Measurements from ENCODE around the gene CEPT1.

GRCh38 chr1:111151838-111152237 lies 11.8 kb downstream of the CEPT1 start:
- TF ChIP-seq POLR2A (IDR thresholded peaks at IDR 0.05; ENCODE audit: borderline replicate concordance, extremely low read depth, insufficient read depth, insufficient read length) = no peak
- TF ChIP-seq CTCF (IDR thresholded peaks at IDR 0.05 in 2 of 3, conservative IDR thresholded peaks at IDR 0.05 in 1 of 3; ENCODE audit: borderline replicate concordance in 1 of 3, insufficient read depth in 1 of 3, low read depth in 2 of 3, low read length in 2 of 3) = no peak
- no peak for TF ChIP-seq EZH2 (IDR thresholded peaks at IDR 0.05)
- TF ChIP-seq POLR2AphosphoS5 (IDR thresholded peaks at IDR 0.05; ENCODE audit: low read depth, low read length) = no peak
- no peak for TF ChIP-seq REST (IDR thresholded peaks at IDR 0.05; ENCODE audit: low read depth)
- TF ChIP-seq RAD21 (IDR thresholded peaks at IDR 0.05; ENCODE audit: low read depth) = no peak
- TF ChIP-seq SP1 (IDR thresholded peaks at IDR 0.05; ENCODE audit: low read depth) = no peak
- TF ChIP-seq ZFX (IDR thresholded peaks at IDR 0.05) = no peak
- no peak for TF ChIP-seq EZH2phosphoT487 (IDR thresholded peaks at IDR 0.05; ENCODE audit: borderline replicate concordance)
- TF ChIP-seq ELF1 (IDR thresholded peaks at IDR 0.05; ENCODE audit: borderline replicate concordance, low read depth) = no peak
